Neural cell (in vitro differentiated cells): Measurements from ENCODE around the gene NHSL2.

Source experiments
- EP300 ChIP-seq: fragments of 450-650 bp; conservative IDR thresholded peaks from 2 replicates; pipeline ENCODE4 v1.6.1; 2014; ENCODE audit warnings: antibody characterized with exemption, mild to moderate bottlenecking, moderate library complexity; ENCODE audit not compliant: poor library complexity, severe bottlenecking
- EZH2 ChIP-seq: fragments of 200-600, 300-800 bp; shearing (Covaris generic), sonication (generic); IDR thresholded peaks from 2 replicates; pipeline ENCODE4 v1.6.1; 2014; ENCODE audit warnings: antibody characterized with exemption, low read length, borderline replicate concordance, mild to moderate bottlenecking; ENCODE audit not compliant: insufficient read depth, poor library complexity, severe bottlenecking
- TF ChIP-seq, protein P1 (sequence below): fragments of 450-650 bp; IDR thresholded peaks from 2 replicates; pipeline ENCODE4 v1.5.1; 2014; ENCODE audit warnings: antibody characterized with exemption, mild to moderate bottlenecking, moderate library complexity; ENCODE audit not compliant: poor library complexity, severe bottlenecking

DNA sequence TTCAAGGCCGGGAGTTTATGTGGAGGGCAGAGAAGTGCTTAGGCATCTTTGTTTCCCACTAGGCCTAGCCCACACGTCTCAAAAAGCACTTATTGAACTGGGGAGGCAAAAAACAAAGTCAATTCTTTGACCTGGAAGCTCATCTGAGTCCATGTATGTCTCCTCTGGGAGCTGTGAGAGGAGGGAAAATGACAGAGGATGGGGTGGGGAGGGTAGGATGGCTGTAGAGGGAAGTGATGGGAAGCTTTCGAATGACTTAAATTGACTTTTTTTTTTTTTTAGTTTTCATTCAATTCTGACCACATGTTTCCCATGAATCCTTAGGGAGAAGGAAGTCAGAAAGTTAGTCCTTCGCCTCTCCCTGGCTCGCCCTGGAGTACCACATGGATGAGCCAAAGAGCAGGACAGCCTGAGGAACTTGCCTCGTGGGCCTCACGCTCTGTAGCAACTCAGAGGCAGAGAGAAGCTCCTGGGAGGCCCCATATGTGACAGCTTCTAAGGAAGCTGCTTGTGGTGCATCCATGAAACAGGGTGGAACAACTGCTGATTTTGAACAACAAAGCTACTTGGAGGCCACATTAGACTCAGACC is 45.0 kb downstream of the NHSL2 start:
- no peak for TF ChIP-seq EZH2
- TF ChIP-seq EP300 = no peak
- TF ChIP-seq, protein P1, sequence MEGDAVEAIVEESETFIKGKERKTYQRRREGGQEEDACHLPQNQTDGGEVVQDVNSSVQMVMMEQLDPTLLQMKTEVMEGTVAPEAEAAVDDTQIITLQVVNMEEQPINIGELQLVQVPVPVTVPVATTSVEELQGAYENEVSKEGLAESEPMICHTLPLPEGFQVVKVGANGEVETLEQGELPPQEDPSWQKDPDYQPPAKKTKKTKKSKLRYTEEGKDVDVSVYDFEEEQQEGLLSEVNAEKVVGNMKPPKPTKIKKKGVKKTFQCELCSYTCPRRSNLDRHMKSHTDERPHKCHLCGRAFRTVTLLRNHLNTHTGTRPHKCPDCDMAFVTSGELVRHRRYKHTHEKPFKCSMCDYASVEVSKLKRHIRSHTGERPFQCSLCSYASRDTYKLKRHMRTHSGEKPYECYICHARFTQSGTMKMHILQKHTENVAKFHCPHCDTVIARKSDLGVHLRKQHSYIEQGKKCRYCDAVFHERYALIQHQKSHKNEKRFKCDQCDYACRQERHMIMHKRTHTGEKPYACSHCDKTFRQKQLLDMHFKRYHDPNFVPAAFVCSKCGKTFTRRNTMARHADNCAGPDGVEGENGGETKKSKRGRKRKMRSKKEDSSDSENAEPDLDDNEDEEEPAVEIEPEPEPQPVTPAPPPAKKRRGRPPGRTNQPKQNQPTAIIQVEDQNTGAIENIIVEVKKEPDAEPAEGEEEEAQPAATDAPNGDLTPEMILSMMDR = no peak
